ENCODE results near the gene NPDC1. TPM values are rescaled to one million over a fixed set of nuclear protein-coding genes. Genes with fewer than 3 reads are reported as not detected.
A peak's percentile ranks its signal among the peaks of the same experiment; 100 is the strongest.
"Not testable (repeated sequence)": the region's sequence is repeated elsewhere in the genome, so short reads cannot be mapped to it uniquely, and the experiment has no call there.

Gene NPDC1
- total RNA-seq, 4 donors from 2014 or later = 45.3 to 119 (median 91.5) TPM

- H3K4me3 ChIP-seq = no peak overlapping the region
- intact Hi-C loops (cut with DNase I) = no loop called here
- H3K9me3 ChIP-seq = peaks cover 0 to 3% (median 0%) of the 10 kb centered on the region in 4 donors
- peaks cover 12 to 57% (median 48%) of the 10 kb centered on the region in 4 donors for H3K36me3 ChIP-seq
- no peak overlapping the region for H3K27ac ChIP-seq (replicated peaks in 1 of 4)
- 60% methylated on average over 1 of the region's 22 CpGs for WGBS
- TF ChIP-seq POLR2A (IDR thresholded peaks at IDR 0.05; ENCODE audit: low read depth) (no peak), CTCF (IDR thresholded peaks at IDR 0.05) (no peak), POLR2AphosphoS5 (IDR thresholded peaks at IDR 0.05) (no peak), EP300 (IDR thresholded peaks at IDR 0.05) (no peak)
- peaks cover 0 to 12% (median 6%) of the 10 kb centered on the region in 4 donors for H3K4me1 ChIP-seq
- H3K27me3 ChIP-seq = no peaks in the 10 kb centered on the region
- no peak for DNase-seq (ENCODE audit: extremely low spot score)
These were observed 37.7 kb downstream of the NPDC1 start for GRCh38 chr9:137008312-137008711.

- peaks cover 0 to 3% (median 0%) of the 10 kb centered on the region in 4 donors for H3K9me3 ChIP-seq
- no peak for DNase-seq (ENCODE audit: extremely low spot score)
- TF ChIP-seq EP300 (IDR thresholded peaks at IDR 0.05) (no peak), POLR2AphosphoS5 (IDR thresholded peaks at IDR 0.05) (no peak)
- peaks cover 12 to 52% (median 43%) of the 10 kb centered on the region in 4 donors for H3K36me3 ChIP-seq
- intact Hi-C loops (cut with DNase I) = no loop called here
- H3K4me3 ChIP-seq = no peak overlapping the region
- 87% methylated on average over 12 of the region's 13 CpGs for WGBS
- no peaks in the 10 kb centered on the region for H3K27me3 ChIP-seq
- peaks cover 0 to 12% (median 6%) of the 10 kb centered on the region in 4 donors for H3K4me1 ChIP-seq
- H3K27ac ChIP-seq (replicated peaks in 1 of 4) = no peak overlapping the region
These were observed 38.1 kb downstream of the NPDC1 start for GRCh38 chr9:137007816-137008270.

GRCh38 chr9:137007108-137007815, 38.7 kb downstream of the NPDC1 start:
- Histone ChIP-seq H3K27ac (replicated peaks in 1 of 4) (no peak overlapping the region), H3K9me3 (peaks cover 0 to 3% (median 0%) of the 10 kb centered on the region in 4 donors), H3K4me3 (no peak overlapping the region), H3K36me3 (peaks cover 12 to 46% (median 37%) of the 10 kb centered on the region in 4 donors), H3K27me3 (no peaks in the 10 kb centered on the region), H3K4me1 (peaks cover 0 to 12% (median 6%) of the 10 kb centered on the region in 4 donors)
- intact Hi-C loops (cut with DNase I) = no loop called here
- DNase-seq (ENCODE audit: extremely low spot score) = no peak
- 69% methylated on average over 24 of the region's 30 CpGs for WGBS
- no peak for TF ChIP-seq EP300 (IDR thresholded peaks at IDR 0.05)
- no peak for TF ChIP-seq POLR2A (IDR thresholded peaks at IDR 0.05; ENCODE audit: low read depth)
- no peak for TF ChIP-seq POLR2AphosphoS5 (IDR thresholded peaks at IDR 0.05)

DNA sequence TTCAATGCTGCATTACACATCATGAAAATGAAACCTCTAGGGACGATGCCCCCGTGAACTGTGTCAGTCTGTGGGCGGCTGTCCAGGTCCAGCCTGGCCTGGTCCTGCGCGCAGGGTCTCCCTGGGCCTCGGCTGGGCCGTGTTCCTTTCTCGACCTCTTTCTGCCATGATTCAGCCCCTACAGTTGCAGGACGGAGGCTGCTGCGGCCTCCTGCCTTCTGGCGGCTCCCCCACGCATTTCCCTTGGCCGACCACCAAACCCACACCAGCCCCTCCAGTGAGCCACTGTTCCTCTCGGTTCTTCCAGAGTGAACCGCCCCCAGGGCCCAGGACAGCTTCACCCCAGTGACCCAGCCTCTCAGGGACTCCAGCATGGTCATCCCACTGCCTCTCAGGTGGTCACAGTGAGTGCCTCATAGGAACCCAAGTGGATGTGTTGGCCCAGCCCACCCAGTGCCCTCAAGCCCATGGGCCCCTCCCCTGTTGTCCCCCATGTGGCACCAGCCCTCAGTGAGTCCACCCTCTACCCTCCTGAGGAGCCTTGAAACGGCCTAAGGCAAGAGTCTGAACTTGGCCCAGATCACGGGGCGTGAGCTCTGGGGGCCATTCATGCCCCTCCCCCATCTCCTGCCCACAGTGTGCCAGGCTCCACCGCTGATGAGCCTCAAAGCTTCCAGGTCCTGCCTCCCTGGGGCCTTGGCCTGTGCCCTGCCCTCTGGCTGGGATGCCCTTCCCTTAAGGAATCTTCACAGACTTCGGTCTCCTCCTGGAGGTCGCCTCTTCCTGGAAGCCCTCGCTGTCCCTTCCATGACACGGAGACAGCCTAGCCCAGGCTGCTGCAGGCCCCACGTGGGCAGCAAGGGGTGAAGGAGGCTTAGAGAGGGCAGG, 39.6 kb downstream of the NPDC1 start:
- Histone ChIP-seq H3K27me3 (no peaks in the 10 kb centered on the region), H3K9me3 (peaks cover 0 to 3% (median 0%) of the 10 kb centered on the region in 4 donors)

GRCh38 chr9:137004285-137004684, 41.7 kb downstream of the NPDC1 start:
- H3K4me3 ChIP-seq; H3K27ac ChIP-seq (replicated peaks in 1 of 4); H3K27me3 ChIP-seq; H3K9me3 ChIP-seq; DNase-seq (ENCODE audit: extremely low spot score); intact Hi-C loops (cut with DNase I): not testable (repeated sequence)
- peak; percentile 17 to 50 (median 39) for TF ChIP-seq CTCF (IDR thresholded peaks at IDR 0.05)
- 42% methylated on average over 16 of the region's 17 CpGs for WGBS
- Histone ChIP-seq H3K4me1 (peaks cover 0 to 12% (median 6%) of the 10 kb centered on the region in 4 donors), H3K36me3 (peaks cover 0 to 18% (median 12%) of the 10 kb centered on the region in 4 donors)

More for the DNA sequence above, 39.6 kb downstream of the NPDC1 start:
- no peak for DNase-seq (ENCODE audit: extremely low spot score)
- no peak overlapping the region for H3K4me3 ChIP-seq
- H3K36me3 ChIP-seq = peaks cover 3 to 37% (median 28%) of the 10 kb centered on the region in 4 donors
- intact Hi-C loops (cut with DNase I) = no loop called here
- H3K4me1 ChIP-seq = peaks cover 0 to 12% (median 6%) of the 10 kb centered on the region in 4 donors
- TF ChIP-seq POLR2AphosphoS5 (IDR thresholded peaks at IDR 0.05) = no peak
- no peak for TF ChIP-seq CTCF (IDR thresholded peaks at IDR 0.05)
- no peak for TF ChIP-seq EP300 (IDR thresholded peaks at IDR 0.05)
- no peak for TF ChIP-seq POLR2A (IDR thresholded peaks at IDR 0.05; ENCODE audit: low read depth)
- H3K27ac ChIP-seq (replicated peaks in 1 of 4) = no peak overlapping the region
- WGBS = 77% methylated on average over 22 of the region's 24 CpGs
